PC-9 (cell line): ENCODE measurements around the gene CUTA.

ENCODE experiments used
- CTCF ChIP-seq: fragments of 200-600 bp; sonication (generic); conservative IDR thresholded peaks from 2 replicates; pipeline ENCODE4 v1.6.1; 2017; ENCODE audit warnings: mixed run types, antibody characterized with exemption, mild to moderate bottlenecking, moderate library complexity
- EZH2 ChIP-seq: fragments of 200-600 bp; sonication (generic); IDR thresholded peaks from 2 replicates; pipeline ENCODE4 v1.8.0; 2017; ENCODE audit warnings: antibody characterized with exemption, low read depth

GRCh38 chr6:33391922-33392594 is 25.8 kb downstream of the CUTA start:
- no peak for TF ChIP-seq CTCF
- no peak for TF ChIP-seq EZH2
